Stomach (tissue), 4 donors: ENCODE results near the gene CCNQ.

Source experiments
- CTCF ChIP-seq, 7 experiments: fragments of 450-650 bp in 4 of 7; fragments of 200-600 bp in 3 of 7; sonication (generic) in 3 of 7; IDR thresholded peaks; one replicate each; pipeline ENCODE4 v1.5.1; 2016 to 2019; ENCODE audit warnings: antibody characterized with exemption in 7 of 7, control low read depth in 2 of 7, mild to moderate bottlenecking in 1 of 7
- POLR2A ChIP-seq, 4 donors: fragments of 450-650 bp; IDR thresholded peaks; one replicate each; pipeline ENCODE4 v1.6.1; 2016; ENCODE audit warnings: antibody characterized with exemption in 4 of 4, control low read depth in 2 of 4, mild to moderate bottlenecking in 1 of 4, moderate library complexity in 1 of 4

DNA sequence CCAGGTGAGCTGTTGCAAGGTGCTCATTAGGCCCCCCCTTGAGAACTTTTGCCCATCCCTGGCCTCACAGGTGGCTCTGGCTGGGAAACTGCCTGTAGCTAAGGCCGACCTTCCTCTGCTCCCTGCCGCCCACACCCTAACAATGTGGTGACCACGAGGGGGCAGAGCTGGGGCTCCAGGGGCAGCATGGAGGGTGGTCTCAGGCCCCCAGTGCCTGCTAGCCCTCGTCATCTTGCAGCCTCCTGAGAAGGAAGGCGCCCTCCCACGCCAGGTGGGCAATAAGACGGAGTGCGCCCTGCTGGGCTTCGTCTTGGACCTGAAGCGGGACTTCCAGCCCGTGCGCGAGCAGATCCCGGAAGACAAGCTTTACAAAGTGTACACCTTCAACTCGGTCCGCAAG is 49.1 kb downstream of the CCNQ start:
- TF ChIP-seq CTCF (IDR thresholded peaks at IDR 0.05) (no peak), POLR2A (IDR thresholded peaks at IDR 0.05) (no peak)
